Thyroid gland (tissue), 4 donors: ENCODE data around the gene COL9A3. TPM values are rescaled to one million over a fixed set of nuclear protein-coding genes. Genes with fewer than 3 reads are reported as not detected.

ENCODE experiments used
- DNase-seq, 2 donors: peaks; one replicate each; pipeline ENCODE4 v3.0.0-alpha.2; 2019
- H3K27ac ChIP-seq, 3 donors: fragments of 200-600 bp; sonication (generic); 1 replicate in 2 of 3; 2 replicates in 1 of 3; pipeline ENCODE4 v1.5.1; 2016 to 2019; ENCODE audit warnings: mild to moderate bottlenecking in 1 of 3, moderate library complexity in 1 of 3
- H3K27me3 ChIP-seq: fragments of 200-600 bp; sonication (generic); one replicate; pipeline ENCODE4 v1.5.1; 2019
- H3K36me3 ChIP-seq, 2 donors: fragments of 200-600 bp; sonication (generic); one replicate each; pipeline ENCODE4 v1.5.1; 2016 to 2019
- H3K4me1 ChIP-seq, 2 donors: fragments of 200-600 bp; sonication (generic); one replicate each; pipeline ENCODE4 v1.5.1; 2017 to 2019
- H3K4me3 ChIP-seq, 3 donors: fragments of 200-600 bp; sonication (generic); replicated peaks in 1 of 3; 1 replicate in 2 of 3; 2 replicates in 1 of 3; pipeline ENCODE4 v1.5.1; 2016; ENCODE audit warnings: mild to moderate bottlenecking in 1 of 3
- H3K9me3 ChIP-seq: fragments of 200-600 bp; sonication (generic); one replicate; pipeline ENCODE4 v1.5.1; 2017
- CTCF ChIP-seq, 6 experiments: fragments of 200-600 bp in 3 of 6; fragments of 450-650 bp in 3 of 6; sonication (generic) in 3 of 6; IDR thresholded peaks; one replicate each; pipeline ENCODE4 v1.5.1; 2016 to 2019; ENCODE audit warnings: antibody characterized with exemption in 6 of 6, mild to moderate bottlenecking in 2 of 6, inconsistent platforms in 1 of 6, moderate library complexity in 1 of 6
- POLR2A ChIP-seq, 2 donors: fragments of 450-650 bp; IDR thresholded peaks; one replicate each; pipeline ENCODE4 v1.6.1; 2017; ENCODE audit warnings: antibody characterized with exemption in 2 of 2, mild to moderate bottlenecking in 2 of 2, moderate library complexity in 1 of 2
- WGBS, 2 donors: methylation state at CpG; one replicate each; pipeline ENCODE4 v1.1.5; 2017; 5-methylcytosine and 5-hydroxymethylcytosine counted together
- intact Hi-C: fragments of 100-400 bp; cut with DNase I; formaldehyde crosslinking; loops from one replicate; pipeline ENCODE4 v1.15.1; 2023
- total RNA-seq, 4 donors: library from RNA; depleted of rRNA; stranded (reverse); fragments of >200 nt; gene quantifications; one replicate each; pipeline ENCODE4 v1.2.3, GENCODE V29; 2016

The COL9A3 gene
- total RNA-seq, 4 donors from 2014 or later: 5.3 to 113 (median 62.8) TPM

- Histone ChIP-seq H3K4me3 (no peak overlapping the region), H3K27me3 (no peaks in the 10 kb centered on the region), H3K27ac (no peak overlapping the region), H3K4me1 (peaks cover 25 to 68% of the 10 kb centered on the region in 2 donors), H3K36me3 (no peaks in the 10 kb centered on the region), H3K9me3 (no peaks in the 10 kb centered on the region)
- TF ChIP-seq POLR2A (IDR thresholded peaks at IDR 0.05) (no peak), CTCF (IDR thresholded peaks at IDR 0.05) (no peak)
- 93 to 94% methylated on average over 12 of the region's 12 CpGs for WGBS, 2 donors
- intact Hi-C loops: no loop called here
- no peak for DNase-seq
Observed at GRCh38 chr20:62821726-62822210, 4.9 kb downstream of the COL9A3 start.

- WGBS, 2 donors: 75 to 93% methylated on average over 1 to 5 of the region's 7 CpGs
- DNase-seq: no peak
- H3K36me3 ChIP-seq: no peaks in the 10 kb centered on the region
- peak overlapping the region in 1 of 3 donors; percentile 36 for H3K27ac ChIP-seq
- no peak for TF ChIP-seq POLR2A (IDR thresholded peaks at IDR 0.05)
- TF ChIP-seq CTCF (IDR thresholded peaks at IDR 0.05): no peak
- no peak overlapping the region for H3K4me3 ChIP-seq
- intact Hi-C loops: no loop called here
- peaks cover 28 to 70% of the 10 kb centered on the region in 2 donors for H3K4me1 ChIP-seq
- no peaks in the 10 kb centered on the region for H3K27me3 ChIP-seq
- H3K9me3 ChIP-seq: no peaks in the 10 kb centered on the region
Observed at GRCh38 chr20:62822239-62822787, 5.5 kb downstream of the COL9A3 start.

GRCh38 chr20:62822788-62823651 is 6.2 kb downstream of the COL9A3 start:
- TF ChIP-seq CTCF (IDR thresholded peaks at IDR 0.05) (peak in 2 of 6 experiments; percentile 5 to 28), POLR2A (IDR thresholded peaks at IDR 0.05) (no peak)
- Histone ChIP-seq H3K27me3 (no peaks in the 10 kb centered on the region), H3K9me3 (no peaks in the 10 kb centered on the region), H3K36me3 (no peaks in the 10 kb centered on the region), H3K4me3 (no peak overlapping the region), H3K27ac (peak overlapping the region in 1 of 3 donors; percentile 93), H3K4me1 (peaks cover 35 to 70% of the 10 kb centered on the region in 2 donors)
- WGBS, 2 donors: 83 to 92% methylated on average over 22 to 24 of the region's 24 CpGs
- no peak for DNase-seq
- intact Hi-C loops: no loop called here

- intact Hi-C loops: no loop called here
- WGBS, 2 donors: 48 to 56% methylated on average over 5 to 24 of the region's 38 CpGs
- Histone ChIP-seq H3K4me1 (peaks cover 31 to 70% of the 10 kb centered on the region in 2 donors), H3K4me3 (peak overlapping the region in 1 of 3 donors; percentile 44), H3K27me3 (no peaks in the 10 kb centered on the region), H3K9me3 (no peaks in the 10 kb centered on the region), H3K27ac (peak overlapping the region in 2 of 3 donors; percentile 63 to 93), H3K36me3 (no peaks in the 10 kb centered on the region)
- TF ChIP-seq CTCF (IDR thresholded peaks at IDR 0.05) (no peak), POLR2A (IDR thresholded peaks at IDR 0.05) (no peak)
- peak; percentile 42 to 71 for DNase-seq
Observed at GRCh38 chr20:62823688-62824475, 7.0 kb downstream of the COL9A3 start.
